Panc1 (cell line): ENCODE data around the gene FOXD1.

Experiments
- CTCF ChIP-seq: fragments of 450-650 bp; IDR thresholded peaks from 2 replicates; pipeline ENCODE4 v1.5.1; 2017; ENCODE audit warnings: mild to moderate bottlenecking
- REST ChIP-seq, 2 experiments: IDR thresholded peaks; 2 replicates each; pipeline ENCODE4 v1.6.1; 2011 to 2012; ENCODE audit warnings: low read depth in 2 of 2, control low read depth in 1 of 2, low read length in 1 of 2, mild to moderate bottlenecking in 1 of 2, moderate library complexity in 1 of 2; ENCODE audit not compliant: insufficient read depth in 1 of 2
- TCF7L2 ChIP-seq: IDR thresholded peaks from 2 replicates; pipeline ENCODE4 v1.6.1; 2011; ENCODE audit warnings: mild to moderate bottlenecking, low read depth, low read length, inconsistent platforms

- TF ChIP-seq CTCF, result no peak
- TF ChIP-seq TCF7L2, result no peak
- no peak for TF ChIP-seq REST (IDR thresholded peaks at IDR 0.05; ENCODE audit: insufficient read depth in 1 of 2, low read depth in 2 of 2, low read length in 1 of 2)
Measured at GRCh38 chr5:73471654-73472053, 23.1 kb upstream of the FOXD1 start.
